Articular chondrocyte of knee joint (primary cell): Measurements from ENCODE around the gene HLA-DPA1. TPM values are rescaled to one million over a fixed set of nuclear protein-coding genes. Genes with fewer than 3 reads are reported as not detected.

Experiments used
- total RNA-seq: library from RNA; depleted of rRNA; stranded (reverse); fragments of >200 nt; gene quantifications from 2 replicates; pipeline ENCODE4 v1.2.3, GENCODE V29; 2012

The HLA-DPA1 gene
- 7.6 and 11.9 TPM in 2 replicates for total RNA-seq

GRCh38 chr6:33073431-33073871, at the start of gene HLA-DPA1:
HLA-DPA1 (minus strand) TSS chr6:33073649.

GRCh38 chr6:33075568-33076405, 2.3 kb upstream of the HLA-DPA1 start, which contains the start of gene HLA-DPB1:
HLA-DPB1 (plus strand) TSS chr6:33075990; CDS start chr6:33076042, 52 bp downstream.

Other genes starting within 250 kb of the HLA-DPA1 start
- 10.5 and 17.1 TPM in 2 replicates for gene TAP2, start 234.9 kb downstream of the HLA-DPA1 start, total RNA-seq
- 58.8 and 68.6 TPM in 2 replicates for gene PSMB8, start 229.6 kb downstream of the HLA-DPA1 start, total RNA-seq
- gene TAP1, start 219.9 kb downstream of the HLA-DPA1 start, total RNA-seq, result 25.0 and 34.9 TPM in 2 replicates
- gene PSMB9, start 219.5 kb downstream of the HLA-DPA1 start, total RNA-seq, result 19.3 and 23.8 TPM in 2 replicates
- gene HLA-DMB, start 132.6 kb downstream of the HLA-DPA1 start, total RNA-seq, result 0.11 TPM in 1 of 2 replicates, not detected in the other
- 6.0 and 8.6 TPM in 2 replicates for gene HLA-DMA, start 120.6 kb downstream of the HLA-DPA1 start, total RNA-seq
- 133 and 138 TPM in 2 replicates for gene BRD2, start 105.1 kb downstream of the HLA-DPA1 start, total RNA-seq
- gene HLA-DOA, start 64.1 kb downstream of the HLA-DPA1 start, total RNA-seq, result 0.11 TPM in 1 of 2 replicates, not detected in the other
- gene HLA-DPB1, start 2.3 kb upstream of the HLA-DPA1 start, total RNA-seq, result 21.0 and 34.6 TPM in 2 replicates
- 0.26 and 0.65 TPM in 2 replicates for gene COL11A2, start 118.8 kb upstream of the HLA-DPA1 start, total RNA-seq
- 18.2 and 22.6 TPM in 2 replicates for gene RXRB, start 127.0 kb upstream of the HLA-DPA1 start, total RNA-seq
- 84.9 and 96.4 TPM in 2 replicates for gene SLC39A7, start 127.2 kb upstream of the HLA-DPA1 start, total RNA-seq
- 3.2 and 3.3 TPM in 2 replicates for gene HSD17B8, start 131.0 kb upstream of the HLA-DPA1 start, total RNA-seq
- gene RING1, start 134.9 kb upstream of the HLA-DPA1 start, total RNA-seq, result 23.9 and 25.7 TPM in 2 replicates
- gene VPS52, start 198.2 kb upstream of the HLA-DPA1 start, total RNA-seq, result 42.2 and 44.6 TPM in 2 replicates
- 2,534 and 3,321 TPM in 2 replicates for gene RPS18, start 198.4 kb upstream of the HLA-DPA1 start, total RNA-seq
- gene B3GALT4, start 203.5 kb upstream of the HLA-DPA1 start, total RNA-seq, result 7.6 and 8.2 TPM in 2 replicates
- 60.0 and 62.0 TPM in 2 replicates for gene WDR46, start 215.6 kb upstream of the HLA-DPA1 start, total RNA-seq
- gene PFDN6, start 216.0 kb upstream of the HLA-DPA1 start, total RNA-seq, result 16.6 and 26.2 TPM in 2 replicates
- gene RGL2, start 225.3 kb upstream of the HLA-DPA1 start, total RNA-seq, result 19.7 and 20.3 TPM in 2 replicates
- 81.8 and 85.3 TPM in 2 replicates for gene TAPBP, start 240.4 kb upstream of the HLA-DPA1 start, total RNA-seq
- gene ZBTB22, start 244.1 kb upstream of the HLA-DPA1 start, total RNA-seq, result 11.1 and 11.9 TPM in 2 replicates
- 22.9 and 36.4 TPM in 2 replicates for gene DAXX, start 249.3 kb upstream of the HLA-DPA1 start, total RNA-seq